ENCODE results near the gene ZDHHC8. TPM values are rescaled to one million over a fixed set of nuclear protein-coding genes. Genes with fewer than 3 reads are reported as not detected.

The ZDHHC8 gene
- total and polyA plus RNA-seq, 8 donors = 20.0 to 51.8 (median 27.8) TPM

GRCh38 chr22:20151276-20151588 is 19.6 kb downstream of the ZDHHC8 start:
- Histone ChIP-seq H3K36me3 (no peaks in the 10 kb centered on the region), H3K4me3 (no peak overlapping the region), H3K27ac (no peak overlapping the region), H3K4me1 (no peaks in the 10 kb centered on the region), H3K27me3 (no peaks in the 10 kb centered on the region), H3K9me3 (no peaks in the 10 kb centered on the region)
- no peak for FAIRE-seq
- 74 to 84% methylated on average over 4 of the region's 4 CpGs for WGBS, 2 donors
- no peak for ATAC-seq
- no peak for TF ChIP-seq CTCF (IDR thresholded peaks at IDR 0.05)
- no peak for DNase-seq
- intact Hi-C loops (cut with DNase I) = loop anchor here in 1 of 3 donors (10.0 kb wide), 2 partner anchors 84 to 134 kb away; no protein-coding TSS in a partner anchor

GRCh38 chr22:20152464-20152890 is 20.9 kb downstream of the ZDHHC8 start:
- Histone ChIP-seq H3K9me3 (no peaks in the 10 kb centered on the region), H3K27ac (no peak overlapping the region), H3K27me3 (no peaks in the 10 kb centered on the region), H3K4me1 (no peaks in the 10 kb centered on the region), H3K36me3 (no peaks in the 10 kb centered on the region), H3K4me3 (no peak overlapping the region)
- TF ChIP-seq CTCF (IDR thresholded peaks at IDR 0.05) = no peak
- ATAC-seq (no peak), DNase-seq (no peak), FAIRE-seq (no peak)
- 66 to 80% methylated on average over 14 of the region's 14 CpGs for WGBS, 2 donors
- intact Hi-C loops (cut with DNase I) = loop anchor here in 1 of 3 donors (10.0 kb wide), 2 partner anchors 82 to 132 kb away; no protein-coding TSS in a partner anchor

- ATAC-seq (no peak), FAIRE-seq (no peak), DNase-seq (no peak)
- H3K36me3 ChIP-seq = no peaks in the 10 kb centered on the region
- WGBS, 2 donors = 59 to 67% methylated on average over 16 of the region's 16 CpGs
- H3K27me3 ChIP-seq = no peaks in the 10 kb centered on the region
- intact Hi-C loops (cut with DNase I) = loop anchor here in 1 of 3 donors (10.0 kb wide), 2 partner anchors 81 to 131 kb away; no protein-coding TSS in a partner anchor
- TF ChIP-seq CTCF (IDR thresholded peaks at IDR 0.05) = no peak
- no peak overlapping the region for H3K4me3 ChIP-seq
- H3K9me3 ChIP-seq = no peaks in the 10 kb centered on the region
- H3K4me1 ChIP-seq = no peaks in the 10 kb centered on the region
- H3K27ac ChIP-seq = no peak overlapping the region
These were observed 22.3 kb downstream of the ZDHHC8 start for GRCh38 chr22:20153945-20154344.

GRCh38 chr22:20154602-20155187 is 23.1 kb downstream of the ZDHHC8 start:
- ATAC-seq = peak in 2 of 4 donors; percentile 10 to 11
- no peak for FAIRE-seq
- intact Hi-C loops (cut with DNase I) = loop anchor here in 2 of 3 donors (5.0 to 10.0 kb wide), 3 partner anchors 80 to 130 kb away; no protein-coding TSS in a partner anchor
- H3K4me3 ChIP-seq = no peak overlapping the region
- WGBS, 2 donors = 39 to 41% methylated on average over 6 to 14 of the region's 14 CpGs
- no peaks in the 10 kb centered on the region for H3K27me3 ChIP-seq
- no peak overlapping the region for H3K27ac ChIP-seq
- no peak for DNase-seq
- no peaks in the 10 kb centered on the region for H3K9me3 ChIP-seq
- no peak for TF ChIP-seq CTCF (IDR thresholded peaks at IDR 0.05)
- no peaks in the 10 kb centered on the region for H3K36me3 ChIP-seq
- no peaks in the 10 kb centered on the region for H3K4me1 ChIP-seq

- no peaks in the 10 kb centered on the region for H3K36me3 ChIP-seq
- H3K9me3 ChIP-seq = no peaks in the 10 kb centered on the region
- TF ChIP-seq CTCF (IDR thresholded peaks at IDR 0.05) = no peak
- DNase-seq (peak in 1 of 6 donors; percentile 29), ATAC-seq (peak in 2 of 4 donors; percentile 65 to 71), FAIRE-seq (no peak)
- H3K27me3 ChIP-seq = no peaks in the 10 kb centered on the region
- intact Hi-C loops (cut with DNase I) = loop anchor here (2.0 to 10.0 kb wide), 4 partner anchors 79 to 129 kb away; no protein-coding TSS in a partner anchor
- no peaks in the 10 kb centered on the region for H3K4me1 ChIP-seq
- H3K27ac ChIP-seq = no peak overlapping the region
- 50 to 63% methylated on average over 29 to 30 of the region's 30 CpGs for WGBS, 2 donors
- no peak overlapping the region for H3K4me3 ChIP-seq
These were observed 23.9 kb downstream of the ZDHHC8 start for GRCh38 chr22:20155330-20156041.

All from pancreas (tissue), 10 donors.